Superior temporal gyrus (tissue), 1 donor: ENCODE measurements around the gene SMIM30.

Source experiments
- DNase-seq: peaks from one replicate; pipeline ENCODE4 v3.0.0-alpha.2; 2016; ENCODE audit errors: extremely low spot score

SMIM30 gene

DNA sequence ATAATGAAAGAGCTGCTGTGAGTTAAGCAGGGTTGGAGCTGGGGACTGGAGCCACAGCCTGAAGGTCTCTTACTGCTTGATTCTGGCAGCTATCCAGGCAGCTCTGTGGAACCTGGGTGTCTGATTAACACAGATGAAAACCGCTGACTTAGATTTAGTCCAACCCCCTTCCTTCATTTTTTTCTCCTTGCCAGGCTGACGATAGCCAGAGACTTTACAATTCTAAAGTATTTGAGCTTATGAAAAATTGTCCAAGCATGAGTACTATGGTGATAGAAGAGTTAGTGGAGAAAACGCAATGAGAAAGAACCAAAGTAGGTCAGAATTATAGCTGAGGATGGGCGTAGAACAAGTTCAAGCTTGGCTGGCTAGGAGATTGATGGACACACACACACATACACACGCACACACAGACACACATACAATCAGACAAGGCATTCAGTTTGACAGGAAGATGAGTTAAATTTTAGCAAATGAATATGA, 18.2 kb downstream of the SMIM30 start:
- no peak for DNase-seq

DNA sequence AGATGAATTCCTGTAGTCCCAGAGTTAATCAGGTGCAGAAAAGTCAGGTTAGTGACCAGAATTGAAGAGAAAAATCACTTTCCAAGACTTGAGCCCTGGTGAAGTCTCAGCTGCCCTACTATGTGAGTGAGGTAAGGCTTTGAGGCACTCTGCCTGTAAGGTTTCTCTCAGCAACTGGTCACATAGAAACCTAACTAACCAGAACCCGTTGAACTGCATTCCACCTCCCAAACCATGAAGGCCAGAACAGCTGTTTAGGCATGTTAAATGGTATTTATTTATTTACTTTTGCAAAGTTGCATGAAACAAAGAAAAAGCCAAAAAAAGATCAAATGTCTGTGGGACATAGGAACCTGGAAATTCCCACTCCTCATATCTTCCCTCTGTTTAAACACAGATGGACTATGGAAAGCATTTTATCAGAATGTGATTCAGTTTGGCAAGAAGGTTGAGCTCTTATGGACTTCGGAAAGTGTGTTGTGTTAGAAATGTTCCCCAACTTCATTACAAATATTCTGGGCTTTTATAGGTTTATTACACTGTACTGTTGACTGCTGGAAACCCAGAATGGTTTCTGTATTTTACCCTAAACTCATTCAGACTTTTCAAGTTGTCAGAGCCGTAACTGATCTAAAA, 19.0 kb downstream of the SMIM30 start:
- no peak for DNase-seq

DNA sequence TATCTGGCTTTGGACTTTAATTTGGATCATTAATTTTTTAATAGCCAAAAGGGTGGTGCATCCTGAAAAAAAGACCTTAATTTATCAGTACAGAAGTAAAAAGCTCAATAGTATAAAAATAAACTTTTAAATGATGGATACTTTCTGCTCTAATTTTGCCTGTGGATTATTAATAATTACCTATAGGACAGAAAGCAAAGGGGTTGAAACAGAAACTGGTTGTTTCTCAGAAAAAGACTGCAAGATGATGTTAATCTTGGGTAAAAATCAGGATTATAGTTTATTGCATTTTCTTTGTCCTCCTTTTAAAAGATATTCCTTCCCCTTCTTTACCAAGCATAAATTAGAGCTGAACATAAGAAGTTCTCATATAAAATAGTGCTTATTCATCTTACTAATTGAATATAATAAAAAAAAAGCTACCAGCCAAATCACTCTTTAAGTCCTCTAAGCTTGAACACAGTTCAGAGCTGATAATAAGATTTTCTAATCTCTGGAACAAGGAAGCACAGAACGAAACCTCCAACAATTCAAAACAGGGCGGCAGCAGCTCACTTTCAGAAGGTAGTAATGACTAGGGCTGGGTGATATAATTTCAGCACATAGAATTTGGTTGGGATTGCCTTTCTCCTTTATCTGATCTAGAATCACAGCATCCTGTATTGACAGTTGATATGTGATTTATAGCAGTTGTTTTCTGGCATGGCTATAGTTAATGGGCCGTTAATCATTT, 23.7 kb downstream of the SMIM30 start:
- DNase-seq = no peak

DNA sequence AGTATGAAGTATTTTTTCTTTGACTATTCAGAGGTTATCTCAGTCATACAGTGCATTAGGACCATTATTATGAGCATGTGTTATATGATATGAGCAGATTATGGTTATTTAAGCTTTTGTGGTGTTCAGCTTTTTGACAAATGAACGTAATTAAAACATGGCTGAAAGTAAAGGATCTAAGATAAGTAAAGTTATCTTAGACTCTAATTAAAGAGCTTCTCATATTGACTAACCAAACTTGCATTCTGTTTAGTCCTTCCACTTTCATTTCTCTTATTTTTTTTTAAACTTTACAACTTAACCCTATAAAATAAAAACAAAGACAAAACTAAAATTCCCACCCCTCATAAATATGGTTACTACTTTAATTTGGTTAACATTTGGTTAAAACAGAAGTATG, 24.8 kb downstream of the SMIM30 start:
- no peak for DNase-seq

DNA sequence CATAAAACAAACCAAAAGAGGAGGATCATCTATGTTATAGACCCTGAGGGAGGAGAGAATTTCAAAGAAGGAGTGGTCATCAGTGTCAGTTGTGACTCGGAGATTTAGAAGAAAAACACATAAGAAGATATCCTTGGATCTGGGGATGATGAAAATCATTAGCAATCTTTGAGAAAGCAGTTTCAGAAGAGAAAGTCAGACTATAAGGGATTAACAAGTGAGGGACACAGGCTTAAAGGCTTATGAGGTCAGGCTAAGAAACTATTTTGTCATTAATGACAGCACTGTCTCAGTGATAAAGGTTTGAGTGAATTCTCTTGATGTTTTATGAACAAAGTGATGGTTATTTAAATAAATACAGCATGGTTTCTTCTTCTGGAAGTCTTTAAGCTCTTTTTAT, 25.6 kb downstream of the SMIM30 start:
- DNase-seq = no peak

DNA sequence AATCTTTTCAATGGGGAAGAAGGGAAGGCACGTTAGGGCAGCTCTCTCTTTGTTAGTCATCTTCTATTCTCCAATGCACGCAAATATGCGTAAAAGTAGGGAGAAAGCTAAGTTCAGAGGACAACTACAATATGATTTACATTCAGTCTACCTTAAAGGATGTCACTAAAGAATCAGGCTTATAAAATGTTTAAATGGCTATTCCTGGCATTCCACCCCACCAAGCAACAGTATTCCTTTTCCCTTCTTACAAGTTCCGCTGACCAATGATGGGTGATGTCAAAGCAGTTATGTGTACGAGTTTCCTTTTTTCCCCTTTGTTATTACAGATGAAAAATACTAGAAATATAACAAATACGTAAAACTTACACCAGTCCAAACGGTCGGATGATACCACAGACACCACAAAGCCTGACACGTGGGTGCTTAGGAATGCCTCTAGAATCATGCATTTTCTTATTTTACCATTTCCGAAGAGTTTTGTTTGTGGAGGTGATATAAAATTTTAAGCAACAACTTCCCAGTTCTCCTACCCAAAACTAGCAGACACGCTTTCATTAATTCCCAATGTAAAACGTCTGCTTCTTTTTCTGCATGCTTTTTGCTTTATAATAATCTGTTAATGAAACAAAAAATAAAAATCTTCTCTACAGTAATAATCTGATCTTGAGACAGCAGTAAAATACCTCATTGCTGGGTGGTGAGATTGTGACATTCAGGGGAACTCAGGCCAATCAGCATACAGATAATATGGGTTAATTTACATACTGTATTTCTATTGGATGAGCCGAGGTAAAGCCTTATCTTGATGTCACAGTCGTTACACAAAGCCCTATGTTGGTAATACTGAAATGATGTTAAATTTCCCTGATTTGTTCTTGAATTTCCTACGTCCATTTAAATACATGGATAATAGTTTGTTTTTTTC, 31.0 kb downstream of the SMIM30 start:
- DNase-seq = peak; percentile 78

DNA sequence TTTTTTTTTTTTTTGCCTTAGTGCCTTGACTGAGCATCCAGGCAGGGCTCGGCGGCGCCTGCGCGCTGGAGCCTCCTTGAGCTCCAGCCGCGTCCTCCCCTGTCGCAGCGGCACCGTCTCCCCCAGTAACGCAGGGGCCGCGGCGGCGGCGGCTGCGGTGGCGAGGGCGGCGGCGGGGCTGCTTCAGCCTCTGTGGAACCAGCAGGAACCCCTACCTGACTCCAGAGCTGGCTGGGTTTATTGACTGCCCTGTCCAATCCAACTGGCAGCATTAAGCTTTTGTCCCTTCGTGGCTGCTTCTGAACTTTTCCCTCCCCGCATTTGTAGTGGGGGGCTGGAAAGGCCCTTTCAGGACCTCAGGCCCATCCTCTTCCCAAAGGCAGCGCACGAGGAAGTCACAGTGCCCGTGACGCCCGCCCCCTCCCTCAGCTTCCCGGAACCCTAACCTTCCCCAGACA, 31.9 kb downstream of the SMIM30 start, which contains the start of gene GPR85:
Gene GPR85, minus strand, starts transcription at position 397 of the 458 bp plus-strand sequence. CDS start 2,106 bp downstream, outside the sequence.
- peak; percentile 43 for DNase-seq

DNA sequence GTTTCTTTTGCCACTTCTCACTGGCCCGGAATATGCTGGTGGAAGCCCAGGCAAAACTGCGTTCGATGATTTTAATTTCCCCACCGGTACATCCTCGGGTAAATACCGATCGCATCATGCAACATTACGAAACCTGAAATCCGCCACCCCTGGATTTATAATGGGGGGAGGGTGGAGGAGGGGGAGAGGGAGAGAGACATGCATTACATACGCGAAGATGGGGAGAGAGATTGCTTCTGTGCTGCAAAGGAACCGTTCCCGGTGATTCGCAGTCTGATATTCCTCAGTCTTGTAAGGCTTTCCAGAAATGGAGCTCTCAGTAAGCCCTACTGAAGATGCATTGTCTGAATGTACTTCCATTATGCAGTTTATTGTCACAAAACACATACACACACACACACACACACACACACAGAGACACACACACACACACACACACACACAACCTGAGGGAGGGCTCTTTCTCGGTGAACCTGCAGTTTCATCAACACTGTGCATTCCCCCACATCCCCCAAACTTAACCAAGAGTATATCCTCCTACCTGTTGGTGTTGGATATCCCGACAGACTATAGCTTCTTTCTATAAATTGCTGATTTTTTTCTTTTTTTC, 32.5 kb downstream of the SMIM30 start:
- DNase-seq = peak; percentile 55

DNA sequence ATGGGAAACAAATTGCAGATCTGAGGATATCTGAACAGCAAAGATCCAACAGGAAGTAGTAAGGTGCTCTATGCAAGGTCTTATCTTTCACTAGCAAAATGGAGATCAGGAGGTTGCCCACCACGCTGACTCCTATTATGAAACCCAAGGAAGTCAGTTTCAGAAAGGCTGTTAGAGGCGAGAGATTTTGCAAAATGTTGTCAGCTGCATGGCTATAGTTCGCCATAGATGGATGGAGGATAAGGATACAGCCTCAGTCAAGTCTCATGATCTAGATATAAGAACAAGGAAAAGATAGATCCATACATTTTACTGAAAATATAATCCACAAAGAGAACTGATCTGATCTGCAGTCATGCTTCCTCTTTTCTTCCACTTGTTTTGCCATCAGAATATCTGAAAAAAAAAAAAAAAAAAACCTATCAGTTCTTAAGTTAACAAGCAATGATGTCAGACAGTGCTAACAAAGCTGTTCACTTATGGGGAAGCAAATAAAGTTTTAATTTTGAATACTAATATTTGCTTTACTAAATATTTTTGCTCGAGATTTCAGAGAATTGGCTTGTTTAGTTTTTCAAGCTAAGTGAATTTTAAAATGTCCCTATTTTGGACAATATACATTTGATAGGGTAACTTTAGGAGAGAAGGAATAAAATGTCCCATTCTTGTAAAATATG, 33.7 kb downstream of the SMIM30 start:
- DNase-seq = peak; percentile 26

DNA sequence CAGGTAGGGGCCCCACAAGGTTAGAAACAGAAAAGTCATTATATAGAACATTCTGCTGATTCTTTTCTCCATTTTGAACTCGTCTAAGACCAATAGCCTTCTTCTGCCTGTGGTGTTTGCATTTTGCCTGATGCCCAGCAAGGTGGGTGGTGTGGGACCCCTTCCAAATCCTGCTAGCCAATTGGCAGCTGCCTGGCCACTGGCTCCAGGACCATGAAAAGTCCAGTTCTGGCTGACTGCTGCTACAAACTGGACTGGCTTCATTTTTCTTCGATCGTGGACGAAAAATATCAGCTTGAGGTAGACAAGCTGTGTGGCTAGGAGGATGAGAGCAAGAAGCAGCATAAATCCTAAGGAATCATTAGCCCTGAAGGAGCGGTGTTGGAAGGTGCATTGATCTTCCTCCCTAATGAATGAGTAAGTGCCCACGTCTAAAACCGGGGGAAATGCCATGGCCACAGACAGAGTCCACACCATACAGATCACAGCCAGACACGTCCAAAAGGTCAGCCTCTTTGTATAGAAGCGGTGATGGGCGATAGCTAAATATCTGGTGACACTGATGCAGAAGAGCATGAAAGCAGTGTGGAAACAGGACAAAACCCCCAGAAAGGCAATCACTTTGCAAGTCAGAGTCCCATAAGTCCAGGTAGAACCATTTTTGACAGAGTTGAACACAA, 34.4 kb downstream of the SMIM30 start:
- no peak for DNase-seq

DNA sequence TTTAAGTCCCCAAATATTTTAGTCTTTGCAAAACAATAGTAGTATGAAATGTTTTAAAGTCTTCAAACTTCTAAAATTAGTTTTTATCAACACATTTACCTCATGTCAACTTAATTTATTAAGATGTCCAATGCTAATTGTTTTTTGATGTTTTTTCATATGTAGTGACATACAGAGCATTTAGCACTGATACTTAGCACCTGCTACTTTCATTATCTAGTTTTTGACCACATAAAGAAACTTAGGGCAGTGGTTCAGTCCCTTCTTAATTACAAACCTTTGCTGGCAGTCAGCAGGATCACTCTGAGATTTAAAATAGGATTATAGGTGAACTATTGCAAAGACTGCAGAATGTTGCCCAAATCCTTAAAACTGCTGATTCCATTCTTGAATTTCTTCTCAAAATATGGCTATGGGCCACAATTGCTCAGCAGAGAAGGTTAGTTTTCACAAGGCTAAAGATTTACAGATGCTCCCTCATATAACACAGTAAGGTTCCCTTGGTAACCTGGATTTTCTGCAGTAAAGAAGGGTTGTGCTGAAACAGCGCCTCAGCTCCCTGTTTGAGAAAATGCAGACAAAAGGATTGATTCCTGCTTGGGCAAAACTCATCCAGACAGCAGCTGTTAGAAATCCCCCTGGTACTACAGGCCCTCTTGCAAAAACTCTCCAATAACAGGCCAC, 35.1 kb downstream of the SMIM30 start:
- peak; percentile 60 for DNase-seq

DNA sequence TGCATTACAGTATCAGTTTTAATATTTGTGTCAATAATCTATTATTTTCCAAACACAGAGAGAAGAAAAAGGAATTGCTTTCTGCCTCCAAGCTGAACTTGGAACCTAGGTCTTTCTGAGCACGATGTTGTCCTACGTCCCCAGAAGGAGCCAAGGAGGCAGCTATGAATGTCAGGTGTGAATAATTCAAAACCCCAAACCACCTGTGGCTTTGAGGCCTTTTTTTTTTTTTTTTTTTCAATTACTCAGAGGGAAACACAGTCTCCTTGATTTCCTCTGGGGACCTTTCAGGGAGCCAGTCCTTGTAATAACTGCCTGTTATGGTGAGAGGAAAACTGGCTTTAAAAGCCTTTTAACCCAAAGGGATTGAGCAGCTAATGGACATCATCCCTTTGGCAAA, 40.0 kb downstream of the SMIM30 start:
- DNase-seq = no peak

DNA sequence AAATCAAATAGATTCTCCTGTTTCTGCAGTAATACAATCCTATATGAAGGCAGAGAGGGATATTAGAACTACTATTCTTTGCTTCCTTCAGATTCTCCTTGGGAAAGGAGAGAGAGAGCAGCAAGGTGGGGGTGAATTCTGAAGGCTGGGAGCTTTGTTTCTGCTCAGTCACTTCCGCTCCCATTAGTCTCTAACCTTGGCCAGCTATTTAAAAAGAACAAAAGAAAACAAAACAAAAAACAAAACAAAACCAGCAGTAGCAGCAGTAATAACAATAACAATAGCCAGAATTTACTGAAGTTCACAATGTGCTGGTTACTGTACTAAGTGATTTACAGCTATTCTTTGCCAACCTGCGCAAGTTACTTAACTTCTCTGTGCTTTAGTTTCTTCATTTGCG, 41.7 kb downstream of the SMIM30 start:
- no peak for DNase-seq

DNA sequence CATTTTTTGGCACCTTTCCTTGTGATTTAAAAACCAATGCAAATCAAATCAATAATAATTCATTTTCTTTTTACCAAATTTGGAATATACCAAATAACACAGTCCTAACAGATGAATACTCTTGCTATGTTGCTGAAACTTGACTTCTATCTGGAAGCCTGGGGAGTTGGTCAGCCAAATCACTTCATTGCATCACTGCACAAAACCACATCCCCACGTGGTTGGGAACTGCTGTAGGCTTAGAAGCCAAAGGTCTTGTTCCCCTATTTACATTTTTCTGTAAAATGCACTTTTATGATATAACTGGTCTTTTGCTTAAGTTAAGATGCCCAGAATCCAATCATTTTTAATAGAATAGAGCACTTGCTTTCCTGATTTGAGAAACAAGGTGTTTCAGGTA, 46.9 kb downstream of the SMIM30 start:
- no peak for DNase-seq
